ENCODE data around the gene ORAI2. TPM values are rescaled to one million over a fixed set of nuclear protein-coding genes. Genes with fewer than 3 reads are reported as not detected.

Gene ORAI2
- total RNA-seq, 1 experiment from 2014 or later: 76.9 TPM

GRCh38 chr7:102467581-102468477, 34.5 kb downstream of the ORAI2 start:
- no peak for DNase-seq (ENCODE audit: low read depth, low spot score)
- no TSS peak for BruUV-seq (replicated peaks)
- CTCF ChIA-PET: no interaction called here
- H3K27me3 ChIP-seq (ENCODE audit: control insufficient read depth, insufficient read depth, low read length): no peaks in the 10 kb centered on the region
- no peak overlapping the region for H3K4me3 ChIP-seq (ENCODE audit: low read depth in 2 of 2, low read length in 2 of 2)
- no peak overlapping the region for H3K27ac ChIP-seq (ENCODE audit: low read length)
- H3K36me3 ChIP-seq (ENCODE audit: control insufficient read depth, insufficient read depth, low read length): peaks cover 4% of the 10 kb centered on the region
- in situ Hi-C loops (cut with HindIII; ENCODE audit: low pct_unique_long_range_greater_than_20kb, low sequenced_read_pairs) (no loop called here), intact Hi-C loops (cut with micrococcal nuclease; ENCODE audit: unreplicated experiment) (no loop called here)
- no peaks in the 10 kb centered on the region for H3K9me3 ChIP-seq (ENCODE audit: control insufficient read depth, insufficient read depth, low read depth, low read length)
- POLR2A ChIA-PET: interaction anchor here (0.6 kb wide), 1 partner anchor 975 kb away, joined by 6 read pairs; no protein-coding TSS in a partner anchor
- ATAC-seq: no peak
- TF ChIP-seq, protein P1, sequence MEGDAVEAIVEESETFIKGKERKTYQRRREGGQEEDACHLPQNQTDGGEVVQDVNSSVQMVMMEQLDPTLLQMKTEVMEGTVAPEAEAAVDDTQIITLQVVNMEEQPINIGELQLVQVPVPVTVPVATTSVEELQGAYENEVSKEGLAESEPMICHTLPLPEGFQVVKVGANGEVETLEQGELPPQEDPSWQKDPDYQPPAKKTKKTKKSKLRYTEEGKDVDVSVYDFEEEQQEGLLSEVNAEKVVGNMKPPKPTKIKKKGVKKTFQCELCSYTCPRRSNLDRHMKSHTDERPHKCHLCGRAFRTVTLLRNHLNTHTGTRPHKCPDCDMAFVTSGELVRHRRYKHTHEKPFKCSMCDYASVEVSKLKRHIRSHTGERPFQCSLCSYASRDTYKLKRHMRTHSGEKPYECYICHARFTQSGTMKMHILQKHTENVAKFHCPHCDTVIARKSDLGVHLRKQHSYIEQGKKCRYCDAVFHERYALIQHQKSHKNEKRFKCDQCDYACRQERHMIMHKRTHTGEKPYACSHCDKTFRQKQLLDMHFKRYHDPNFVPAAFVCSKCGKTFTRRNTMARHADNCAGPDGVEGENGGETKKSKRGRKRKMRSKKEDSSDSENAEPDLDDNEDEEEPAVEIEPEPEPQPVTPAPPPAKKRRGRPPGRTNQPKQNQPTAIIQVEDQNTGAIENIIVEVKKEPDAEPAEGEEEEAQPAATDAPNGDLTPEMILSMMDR (IDR thresholded peaks at IDR 0.05): no peak
- no peak for TF ChIP-seq SIN3A (IDR thresholded peaks at IDR 0.05; ENCODE audit: borderline replicate concordance, insufficient read depth, low read depth, low read length)
- no peak for TF ChIP-seq REST (IDR thresholded peaks at IDR 0.05; ENCODE audit: insufficient read depth in 1 of 2, low read depth in 2 of 2, low read length in 1 of 2)
- TF ChIP-seq POLR2AphosphoS5 (IDR thresholded peaks at IDR 0.05; ENCODE audit: low read depth, low read length): no peak
- no peak for TF ChIP-seq TCF7L2 (IDR thresholded peaks at IDR 0.05; ENCODE audit: low read depth, low read length)
- H3K4me1 ChIP-seq (ENCODE audit: control insufficient read depth, insufficient read depth, low read length): peaks cover 7% of the 10 kb centered on the region

- Histone ChIP-seq H3K36me3 (ENCODE audit: control insufficient read depth, insufficient read depth, low read length) (peaks cover 4% of the 10 kb centered on the region), H3K9me3 (ENCODE audit: control insufficient read depth, insufficient read depth, low read depth, low read length) (no peaks in the 10 kb centered on the region), H3K27ac (ENCODE audit: low read length) (no peak overlapping the region), H3K4me1 (ENCODE audit: control insufficient read depth, insufficient read depth, low read length) (peaks cover 7% of the 10 kb centered on the region), H3K4me3 (ENCODE audit: low read depth in 2 of 2, low read length in 2 of 2) (no peak overlapping the region), H3K27me3 (ENCODE audit: control insufficient read depth, insufficient read depth, low read length) (no peaks in the 10 kb centered on the region)
- in situ Hi-C loops (cut with HindIII; ENCODE audit: low pct_unique_long_range_greater_than_20kb, low sequenced_read_pairs): no loop called here
- DNase-seq (ENCODE audit: low read depth, low spot score) (no peak), ATAC-seq (no peak)
- intact Hi-C loops (cut with micrococcal nuclease; ENCODE audit: unreplicated experiment): no loop called here
- ChIA-PET POLR2A (no interaction called here), CTCF (no interaction called here)
- TF ChIP-seq SIN3A (IDR thresholded peaks at IDR 0.05; ENCODE audit: borderline replicate concordance, insufficient read depth, low read depth, low read length) (no peak), POLR2AphosphoS5 (IDR thresholded peaks at IDR 0.05; ENCODE audit: low read depth, low read length) (no peak), TCF7L2 (IDR thresholded peaks at IDR 0.05; ENCODE audit: low read depth, low read length) (no peak), REST (IDR thresholded peaks at IDR 0.05; ENCODE audit: insufficient read depth in 1 of 2, low read depth in 2 of 2, low read length in 1 of 2) (no peak)
- TF ChIP-seq, protein P1 (IDR thresholded peaks at IDR 0.05): no peak
- no TSS peak for BruUV-seq (replicated peaks)
These were observed 35.3 kb downstream of the ORAI2 start for GRCh38 chr7:102468478-102469350.
